Ovary (tissue), 3 donors: Measurements from ENCODE around the gene MC1R.

Source experiments
- EP300 ChIP-seq: sonication (generic); formaldehyde crosslinking; IDR thresholded peaks from one replicate; pipeline ENCODE4 v1.6.1; 2017; ENCODE audit warnings: antibody characterized with exemption
- POLR2A ChIP-seq: fragments of 450-650 bp; IDR thresholded peaks from one replicate; pipeline ENCODE4 v1.6.1; 2017; ENCODE audit warnings: antibody characterized with exemption, mild to moderate bottlenecking, moderate library complexity
- TF ChIP-seq, protein P1 (sequence below), 3 donors: fragments of 450-650 bp in 2 of 3; fragments of 200-600 bp in 1 of 3; IDR thresholded peaks; one replicate each; pipeline versions ENCODE4 v1.5.1 to v1.8.0; 2016 to 2022; ENCODE audit warnings: antibody characterized with exemption in 3 of 3, mild to moderate bottlenecking in 1 of 3
- donor health status: DM: no; HTN: no; CAD: no.

DNA sequence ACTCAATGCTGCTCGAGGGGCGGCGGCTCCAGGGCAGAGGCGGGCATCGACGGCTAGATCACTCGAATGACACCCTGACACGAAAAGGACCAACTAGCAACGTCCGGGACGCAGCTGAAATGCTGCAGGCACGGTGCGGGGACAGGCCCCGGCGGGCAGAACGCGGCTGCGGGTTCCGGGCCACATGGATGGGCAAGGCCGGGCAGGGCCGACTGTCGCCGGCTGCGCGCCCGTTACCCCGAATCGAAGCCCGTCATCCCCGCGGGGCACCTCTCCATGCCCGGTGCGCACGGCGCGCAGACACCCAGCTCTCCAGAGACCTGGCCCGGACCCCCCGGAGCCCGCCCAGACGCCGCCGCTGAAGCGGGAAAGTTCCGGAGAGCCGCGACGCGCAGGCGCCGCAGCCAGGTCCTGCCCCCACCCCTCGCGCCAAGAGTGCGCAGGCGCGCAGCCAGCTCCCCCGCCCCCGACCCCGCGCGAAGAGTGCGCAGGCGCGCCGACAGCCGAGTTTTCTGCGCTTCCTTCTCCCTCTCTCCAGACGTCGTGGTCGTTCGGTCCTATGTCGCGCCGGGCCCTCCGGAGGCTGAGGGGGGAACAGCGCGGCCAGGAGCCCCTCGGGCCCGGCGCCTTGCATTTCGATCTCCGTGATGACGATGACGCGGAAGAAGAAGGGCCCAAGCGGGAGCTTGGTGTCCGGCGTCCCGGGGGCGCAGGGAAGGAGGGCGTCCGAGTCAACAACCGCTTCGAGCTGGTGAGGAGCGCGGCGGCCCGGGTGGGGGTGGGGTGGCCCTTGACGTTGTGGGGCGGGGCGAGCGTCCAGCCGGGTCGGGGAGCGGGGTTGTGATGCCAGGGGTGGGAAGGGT, 45.3 kb upstream of the MC1R start, which contains the start of gene TCF25:
- TF ChIP-seq, protein P1, sequence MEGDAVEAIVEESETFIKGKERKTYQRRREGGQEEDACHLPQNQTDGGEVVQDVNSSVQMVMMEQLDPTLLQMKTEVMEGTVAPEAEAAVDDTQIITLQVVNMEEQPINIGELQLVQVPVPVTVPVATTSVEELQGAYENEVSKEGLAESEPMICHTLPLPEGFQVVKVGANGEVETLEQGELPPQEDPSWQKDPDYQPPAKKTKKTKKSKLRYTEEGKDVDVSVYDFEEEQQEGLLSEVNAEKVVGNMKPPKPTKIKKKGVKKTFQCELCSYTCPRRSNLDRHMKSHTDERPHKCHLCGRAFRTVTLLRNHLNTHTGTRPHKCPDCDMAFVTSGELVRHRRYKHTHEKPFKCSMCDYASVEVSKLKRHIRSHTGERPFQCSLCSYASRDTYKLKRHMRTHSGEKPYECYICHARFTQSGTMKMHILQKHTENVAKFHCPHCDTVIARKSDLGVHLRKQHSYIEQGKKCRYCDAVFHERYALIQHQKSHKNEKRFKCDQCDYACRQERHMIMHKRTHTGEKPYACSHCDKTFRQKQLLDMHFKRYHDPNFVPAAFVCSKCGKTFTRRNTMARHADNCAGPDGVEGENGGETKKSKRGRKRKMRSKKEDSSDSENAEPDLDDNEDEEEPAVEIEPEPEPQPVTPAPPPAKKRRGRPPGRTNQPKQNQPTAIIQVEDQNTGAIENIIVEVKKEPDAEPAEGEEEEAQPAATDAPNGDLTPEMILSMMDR (IDR thresholded peaks at IDR 0.05): no peak
- TF ChIP-seq EP300 (no peak), POLR2A (peak; percentile 91)
